ENCODE measurements around the gene TNFSF8. TPM values are rescaled to one million over a fixed set of nuclear protein-coding genes. Genes with fewer than 3 reads are reported as not detected.

The TNFSF8 gene
- total RNA-seq, 1 experiment from 2014 or later = not detected

DNA sequence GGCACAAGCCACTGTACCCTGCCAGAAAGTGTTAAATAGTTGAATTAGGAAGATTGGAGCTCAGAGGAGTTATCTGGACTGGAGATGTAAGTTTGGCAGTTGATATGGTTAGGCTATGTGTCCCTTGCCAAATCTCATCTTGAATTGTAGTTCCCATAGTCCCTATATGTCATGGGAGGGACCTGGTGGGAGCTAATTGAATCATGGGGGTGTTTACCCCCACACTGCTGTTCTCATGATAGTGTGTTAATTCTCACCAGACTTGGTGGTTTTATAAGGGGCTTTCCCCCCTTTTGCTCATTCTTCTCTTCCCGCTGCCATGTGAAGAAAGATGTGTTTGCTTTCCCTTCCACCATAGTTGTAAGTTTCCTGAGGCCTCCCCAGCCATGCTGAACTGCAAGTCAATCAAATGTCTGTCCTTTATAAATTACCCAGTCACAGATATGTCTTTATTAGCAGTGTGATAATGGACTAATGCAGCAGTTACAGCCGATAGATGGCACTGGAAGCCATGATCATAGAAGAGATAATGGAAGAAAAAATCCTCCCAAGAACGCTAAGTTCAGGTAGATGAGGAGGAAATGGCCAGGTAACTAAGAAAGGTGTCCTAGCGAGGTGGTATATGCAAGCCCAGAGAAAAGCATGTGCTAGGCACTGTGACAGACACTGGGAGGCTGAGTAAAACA lies 51.4 kb downstream of the TNFSF8 start:
- peaks cover 10% of the 10 kb centered on the region; the same call in 1 of the 2 replicates for H3K27me3 Mint-ChIP-seq (ENCODE audit: low read depth)
- H3K27ac Mint-ChIP-seq = no peak overlapping the region
- no peak overlapping the region for H3K4me3 Mint-ChIP-seq
- H3K36me3 Mint-ChIP-seq = no peaks in the 10 kb centered on the region; the same call in 1 of the 2 replicates
- H3K4me1 Mint-ChIP-seq = no peaks in the 10 kb centered on the region
- ChIA-PET CTCF (no interaction called here), POLR2A (no interaction called here)
- ATAC-seq (no peak), DNase-seq (ENCODE audit: low spot score) (no peak)
- H3K9me3 Mint-ChIP-seq = peaks cover 26% of the 10 kb centered on the region
- TF ChIP-seq GRHL2 (CRISPR knock-in tag; IDR thresholded peaks at IDR 0.05; ENCODE audit: insufficient replicate concordance, severe bottlenecking) (no peak), KAT7 (CRISPR knock-in tag; IDR thresholded peaks at IDR 0.05; ENCODE audit: borderline replicate concordance) (no peak), FOXJ3 (CRISPR knock-in tag; IDR thresholded peaks at IDR 0.05; ENCODE audit: borderline replicate concordance) (no peak), ZNF138 (CRISPR knock-in tag; conservative IDR thresholded peaks at IDR 0.05) (no peak), ELF4 (CRISPR knock-in tag; IDR thresholded peaks at IDR 0.05; ENCODE audit: low read depth) (no peak), ETV6 (CRISPR knock-in tag; IDR thresholded peaks at IDR 0.05) (no peak), ATF1 (CRISPR knock-in tag; IDR thresholded peaks at IDR 0.05) (no peak), ZNF671 (CRISPR knock-in tag; IDR thresholded peaks at IDR 0.05) (no peak), MXD4 (CRISPR knock-in tag; IDR thresholded peaks at IDR 0.05; ENCODE audit: borderline replicate concordance) (no peak), TEAD4 (CRISPR knock-in tag; IDR thresholded peaks at IDR 0.05) (no peak), ZBTB21 (CRISPR knock-in tag; IDR thresholded peaks at IDR 0.05; ENCODE audit: borderline replicate concordance) (no peak)
- TF ChIP-seq, protein P1, sequence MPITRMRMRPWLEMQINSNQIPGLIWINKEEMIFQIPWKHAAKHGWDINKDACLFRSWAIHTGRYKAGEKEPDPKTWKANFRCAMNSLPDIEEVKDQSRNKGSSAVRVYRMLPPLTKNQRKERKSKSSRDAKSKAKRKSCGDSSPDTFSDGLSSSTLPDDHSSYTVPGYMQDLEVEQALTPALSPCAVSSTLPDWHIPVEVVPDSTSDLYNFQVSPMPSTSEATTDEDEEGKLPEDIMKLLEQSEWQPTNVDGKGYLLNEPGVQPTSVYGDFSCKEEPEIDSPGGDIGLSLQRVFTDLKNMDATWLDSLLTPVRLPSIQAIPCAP (CRISPR knock-in tag; IDR thresholded peaks at IDR 0.05) = no peak
- TF ChIP-seq, protein P2, sequence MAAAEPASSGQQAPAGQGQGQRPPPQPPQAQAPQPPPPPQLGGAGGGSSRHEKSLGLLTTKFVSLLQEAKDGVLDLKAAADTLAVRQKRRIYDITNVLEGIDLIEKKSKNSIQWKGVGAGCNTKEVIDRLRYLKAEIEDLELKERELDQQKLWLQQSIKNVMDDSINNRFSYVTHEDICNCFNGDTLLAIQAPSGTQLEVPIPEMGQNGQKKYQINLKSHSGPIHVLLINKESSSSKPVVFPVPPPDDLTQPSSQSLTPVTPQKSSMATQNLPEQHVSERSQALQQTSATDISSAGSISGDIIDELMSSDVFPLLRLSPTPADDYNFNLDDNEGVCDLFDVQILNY (CRISPR knock-in tag; IDR thresholded peaks at IDR 0.05) = no peak
- TF ChIP-seq, protein P3, sequence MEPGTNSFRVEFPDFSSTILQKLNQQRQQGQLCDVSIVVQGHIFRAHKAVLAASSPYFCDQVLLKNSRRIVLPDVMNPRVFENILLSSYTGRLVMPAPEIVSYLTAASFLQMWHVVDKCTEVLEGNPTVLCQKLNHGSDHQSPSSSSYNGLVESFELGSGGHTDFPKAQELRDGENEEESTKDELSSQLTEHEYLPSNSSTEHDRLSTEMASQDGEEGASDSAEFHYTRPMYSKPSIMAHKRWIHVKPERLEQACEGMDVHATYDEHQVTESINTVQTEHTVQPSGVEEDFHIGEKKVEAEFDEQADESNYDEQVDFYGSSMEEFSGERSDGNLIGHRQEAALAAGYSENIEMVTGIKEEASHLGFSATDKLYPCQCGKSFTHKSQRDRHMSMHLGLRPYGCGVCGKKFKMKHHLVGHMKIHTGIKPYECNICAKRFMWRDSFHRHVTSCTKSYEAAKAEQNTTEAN (CRISPR knock-in tag; IDR thresholded peaks at IDR 0.05) = no peak
- TF ChIP-seq, protein P4, sequence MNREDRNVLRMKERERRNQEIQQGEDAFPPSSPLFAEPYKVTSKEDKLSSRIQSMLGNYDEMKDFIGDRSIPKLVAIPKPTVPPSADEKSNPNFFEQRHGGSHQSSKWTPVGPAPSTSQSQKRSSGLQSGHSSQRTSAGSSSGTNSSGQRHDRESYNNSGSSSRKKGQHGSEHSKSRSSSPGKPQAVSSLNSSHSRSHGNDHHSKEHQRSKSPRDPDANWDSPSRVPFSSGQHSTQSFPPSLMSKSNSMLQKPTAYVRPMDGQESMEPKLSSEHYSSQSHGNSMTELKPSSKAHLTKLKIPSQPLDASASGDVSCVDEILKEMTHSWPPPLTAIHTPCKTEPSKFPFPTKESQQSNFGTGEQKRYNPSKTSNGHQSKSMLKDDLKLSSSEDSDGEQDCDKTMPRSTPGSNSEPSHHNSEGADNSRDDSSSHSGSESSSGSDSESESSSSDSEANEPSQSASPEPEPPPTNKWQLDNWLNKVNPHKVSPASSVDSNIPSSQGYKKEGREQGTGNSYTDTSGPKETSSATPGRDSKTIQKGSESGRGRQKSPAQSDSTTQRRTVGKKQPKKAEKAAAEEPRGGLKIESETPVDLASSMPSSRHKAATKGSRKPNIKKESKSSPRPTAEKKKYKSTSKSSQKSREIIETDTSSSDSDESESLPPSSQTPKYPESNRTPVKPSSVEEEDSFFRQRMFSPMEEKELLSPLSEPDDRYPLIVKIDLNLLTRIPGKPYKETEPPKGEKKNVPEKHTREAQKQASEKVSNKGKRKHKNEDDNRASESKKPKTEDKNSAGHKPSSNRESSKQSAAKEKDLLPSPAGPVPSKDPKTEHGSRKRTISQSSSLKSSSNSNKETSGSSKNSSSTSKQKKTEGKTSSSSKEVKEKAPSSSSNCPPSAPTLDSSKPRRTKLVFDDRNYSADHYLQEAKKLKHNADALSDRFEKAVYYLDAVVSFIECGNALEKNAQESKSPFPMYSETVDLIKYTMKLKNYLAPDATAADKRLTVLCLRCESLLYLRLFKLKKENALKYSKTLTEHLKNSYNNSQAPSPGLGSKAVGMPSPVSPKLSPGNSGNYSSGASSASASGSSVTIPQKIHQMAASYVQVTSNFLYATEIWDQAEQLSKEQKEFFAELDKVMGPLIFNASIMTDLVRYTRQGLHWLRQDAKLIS (CRISPR knock-in tag; IDR thresholded peaks at IDR 0.05; ENCODE audit: borderline replicate concordance) = no peak
- TF ChIP-seq, protein P5, sequence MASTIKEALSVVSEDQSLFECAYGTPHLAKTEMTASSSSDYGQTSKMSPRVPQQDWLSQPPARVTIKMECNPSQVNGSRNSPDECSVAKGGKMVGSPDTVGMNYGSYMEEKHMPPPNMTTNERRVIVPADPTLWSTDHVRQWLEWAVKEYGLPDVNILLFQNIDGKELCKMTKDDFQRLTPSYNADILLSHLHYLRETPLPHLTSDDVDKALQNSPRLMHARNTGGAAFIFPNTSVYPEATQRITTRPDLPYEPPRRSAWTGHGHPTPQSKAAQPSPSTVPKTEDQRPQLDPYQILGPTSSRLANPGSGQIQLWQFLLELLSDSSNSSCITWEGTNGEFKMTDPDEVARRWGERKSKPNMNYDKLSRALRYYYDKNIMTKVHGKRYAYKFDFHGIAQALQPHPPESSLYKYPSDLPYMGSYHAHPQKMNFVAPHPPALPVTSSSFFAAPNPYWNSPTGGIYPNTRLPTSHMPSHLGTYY (CRISPR knock-in tag; IDR thresholded peaks at IDR 0.05) = no peak
- TF ChIP-seq, protein P6, sequence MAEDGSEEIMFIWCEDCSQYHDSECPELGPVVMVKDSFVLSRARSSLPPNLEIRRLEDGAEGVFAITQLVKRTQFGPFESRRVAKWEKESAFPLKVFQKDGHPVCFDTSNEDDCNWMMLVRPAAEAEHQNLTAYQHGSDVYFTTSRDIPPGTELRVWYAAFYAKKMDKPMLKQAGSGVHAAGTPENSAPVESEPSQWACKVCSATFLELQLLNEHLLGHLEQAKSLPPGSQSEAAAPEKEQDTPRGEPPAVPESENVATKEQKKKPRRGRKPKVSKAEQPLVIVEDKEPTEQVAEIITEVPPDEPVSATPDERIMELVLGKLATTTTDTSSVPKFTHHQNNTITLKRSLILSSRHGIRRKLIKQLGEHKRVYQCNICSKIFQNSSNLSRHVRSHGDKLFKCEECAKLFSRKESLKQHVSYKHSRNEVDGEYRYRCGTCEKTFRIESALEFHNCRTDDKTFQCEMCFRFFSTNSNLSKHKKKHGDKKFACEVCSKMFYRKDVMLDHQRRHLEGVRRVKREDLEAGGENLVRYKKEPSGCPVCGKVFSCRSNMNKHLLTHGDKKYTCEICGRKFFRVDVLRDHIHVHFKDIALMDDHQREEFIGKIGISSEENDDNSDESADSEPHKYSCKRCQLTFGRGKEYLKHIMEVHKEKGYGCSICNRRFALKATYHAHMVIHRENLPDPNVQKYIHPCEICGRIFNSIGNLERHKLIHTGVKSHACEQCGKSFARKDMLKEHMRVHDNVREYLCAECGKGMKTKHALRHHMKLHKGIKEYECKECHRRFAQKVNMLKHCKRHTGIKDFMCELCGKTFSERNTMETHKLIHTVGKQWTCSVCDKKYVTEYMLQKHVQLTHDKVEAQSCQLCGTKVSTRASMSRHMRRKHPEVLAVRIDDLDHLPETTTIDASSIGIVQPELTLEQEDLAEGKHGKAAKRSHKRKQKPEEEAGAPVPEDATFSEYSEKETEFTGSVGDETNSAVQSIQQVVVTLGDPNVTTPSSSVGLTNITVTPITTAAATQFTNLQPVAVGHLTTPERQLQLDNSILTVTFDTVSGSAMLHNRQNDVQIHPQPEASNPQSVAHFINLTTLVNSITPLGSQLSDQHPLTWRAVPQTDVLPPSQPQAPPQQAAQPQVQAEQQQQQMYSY (CRISPR knock-in tag; IDR thresholded peaks at IDR 0.05) = no peak
- TF ChIP-seq, protein P7, sequence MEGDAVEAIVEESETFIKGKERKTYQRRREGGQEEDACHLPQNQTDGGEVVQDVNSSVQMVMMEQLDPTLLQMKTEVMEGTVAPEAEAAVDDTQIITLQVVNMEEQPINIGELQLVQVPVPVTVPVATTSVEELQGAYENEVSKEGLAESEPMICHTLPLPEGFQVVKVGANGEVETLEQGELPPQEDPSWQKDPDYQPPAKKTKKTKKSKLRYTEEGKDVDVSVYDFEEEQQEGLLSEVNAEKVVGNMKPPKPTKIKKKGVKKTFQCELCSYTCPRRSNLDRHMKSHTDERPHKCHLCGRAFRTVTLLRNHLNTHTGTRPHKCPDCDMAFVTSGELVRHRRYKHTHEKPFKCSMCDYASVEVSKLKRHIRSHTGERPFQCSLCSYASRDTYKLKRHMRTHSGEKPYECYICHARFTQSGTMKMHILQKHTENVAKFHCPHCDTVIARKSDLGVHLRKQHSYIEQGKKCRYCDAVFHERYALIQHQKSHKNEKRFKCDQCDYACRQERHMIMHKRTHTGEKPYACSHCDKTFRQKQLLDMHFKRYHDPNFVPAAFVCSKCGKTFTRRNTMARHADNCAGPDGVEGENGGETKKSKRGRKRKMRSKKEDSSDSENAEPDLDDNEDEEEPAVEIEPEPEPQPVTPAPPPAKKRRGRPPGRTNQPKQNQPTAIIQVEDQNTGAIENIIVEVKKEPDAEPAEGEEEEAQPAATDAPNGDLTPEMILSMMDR (IDR thresholded peaks at IDR 0.05) = no peak

Data from WTC11 (cell line).